HG03159 (cell line): ENCODE measurements around the gene ANKRD22.

Source experiments
- ATAC-seq: cut with Tn5 transposase; IDR thresholded peaks from one replicate; pipeline ENCODE4 v1.9.1; 2021; ENCODE audit warnings: mild to moderate bottlenecking, moderate library complexity; ENCODE audit not compliant: unreplicated experiment

Gene ANKRD22

DNA sequence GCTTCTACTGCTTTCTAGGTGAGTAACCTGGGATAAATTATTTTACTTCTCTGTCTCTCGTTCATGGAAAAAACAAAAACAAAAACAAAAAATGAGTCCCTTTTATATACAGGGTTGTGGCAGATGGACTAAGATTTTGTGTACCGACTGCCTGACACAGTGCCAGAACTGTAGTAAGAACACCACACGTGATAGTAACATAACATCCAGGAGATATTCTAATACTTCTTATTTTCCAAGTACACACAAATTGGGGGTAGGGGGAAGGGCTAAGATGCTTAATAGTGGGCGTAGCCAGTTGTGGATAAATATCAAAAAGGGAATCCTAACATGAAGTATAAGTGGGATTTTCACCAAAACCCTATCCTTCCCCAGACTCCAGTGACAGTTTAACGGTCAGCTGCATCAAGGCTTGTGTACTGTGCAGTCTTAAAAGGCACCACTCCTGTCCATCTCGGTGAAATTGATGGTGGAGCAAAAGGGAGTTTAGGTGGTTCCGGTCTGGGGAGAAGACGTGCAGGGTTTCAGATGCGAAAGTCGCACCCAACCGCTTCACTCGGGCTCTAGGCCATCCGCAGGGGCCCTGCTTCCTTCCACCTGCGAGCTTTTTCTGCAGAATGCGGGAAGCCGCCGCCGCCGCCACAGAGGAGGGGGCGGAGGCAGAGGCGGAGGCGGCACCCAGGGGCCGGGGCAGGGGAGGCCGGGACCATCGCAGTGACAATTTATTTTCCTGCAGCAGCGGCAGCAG, 28.1 kb upstream of the ANKRD22 start, which contains the start of gene STAMBPL1:
STAMBPL1 (plus strand) TSS at position 712 of the 748 bp plus-strand sequence. CDS start 21,464 bp downstream, outside the sequence.
- ATAC-seq: peak; percentile 51

GRCh38 chr10:88877298-88877697, 25.7 kb upstream of the ANKRD22 start:
- no peak for ATAC-seq

- no peak for ATAC-seq
These were observed 23.4 kb upstream of the ANKRD22 start for GRCh38 chr10:88875081-88875480.

DNA sequence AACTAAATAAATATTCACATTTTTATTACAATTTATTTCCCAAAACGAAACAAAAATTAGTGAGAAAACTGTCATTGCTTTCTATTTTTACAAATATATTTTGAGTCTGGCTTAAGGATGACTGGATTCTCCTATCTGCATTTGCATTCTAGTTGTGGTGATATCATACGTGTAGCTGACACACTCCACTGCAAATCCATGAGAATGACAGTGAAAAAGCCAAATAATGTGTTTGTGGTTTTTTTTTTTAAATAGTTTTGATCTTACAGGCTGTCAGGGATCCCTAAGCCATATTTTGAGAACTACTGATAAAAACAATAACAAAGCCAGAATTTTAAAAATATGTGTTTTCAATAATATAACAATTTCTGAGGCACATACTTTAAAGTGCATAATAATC, 22.6 kb upstream of the ANKRD22 start:
- no peak for ATAC-seq

GRCh38 chr10:88873757-88874156, 22.1 kb upstream of the ANKRD22 start:
- ATAC-seq: no peak

- no peak for ATAC-seq
These were observed 18.4 kb upstream of the ANKRD22 start for GRCh38 chr10:88870089-88870488.

- ATAC-seq: no peak
These were observed 14.8 kb upstream of the ANKRD22 start for GRCh38 chr10:88866454-88866853.

DNA sequence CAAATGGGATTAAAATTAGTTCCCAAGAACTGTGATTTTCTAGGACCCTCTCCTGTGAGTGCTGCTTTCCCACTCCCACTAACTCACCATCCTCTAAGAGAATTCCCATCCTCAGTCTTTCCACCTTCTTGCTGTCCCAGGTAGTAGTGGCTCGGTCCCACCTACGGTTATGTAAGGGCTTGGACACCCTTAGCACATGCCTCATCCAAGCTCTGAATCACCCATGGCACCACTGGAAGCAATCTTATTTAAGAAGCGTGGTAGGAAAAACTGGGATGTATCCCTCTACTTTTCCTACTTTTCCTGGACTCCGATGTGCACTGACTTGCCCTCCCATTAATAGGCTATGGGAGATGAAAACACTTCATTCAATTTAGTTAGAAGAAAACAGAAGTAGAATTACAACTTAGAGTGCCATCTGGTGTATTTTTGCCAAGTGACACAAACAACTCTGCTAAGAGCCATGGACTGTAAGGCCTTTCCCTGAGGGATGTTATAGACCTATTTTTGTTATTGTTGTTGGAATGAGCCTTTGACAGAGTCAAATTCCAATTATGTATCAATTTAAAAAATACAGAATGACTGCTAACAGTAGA, 13.7 kb upstream of the ANKRD22 start:
- no peak for ATAC-seq

GRCh38 chr10:88861036-88861435, 9.4 kb upstream of the ANKRD22 start:
- no peak for ATAC-seq

- ATAC-seq: no peak
These were observed 6.8 kb upstream of the ANKRD22 start for GRCh38 chr10:88858491-88858890.

DNA sequence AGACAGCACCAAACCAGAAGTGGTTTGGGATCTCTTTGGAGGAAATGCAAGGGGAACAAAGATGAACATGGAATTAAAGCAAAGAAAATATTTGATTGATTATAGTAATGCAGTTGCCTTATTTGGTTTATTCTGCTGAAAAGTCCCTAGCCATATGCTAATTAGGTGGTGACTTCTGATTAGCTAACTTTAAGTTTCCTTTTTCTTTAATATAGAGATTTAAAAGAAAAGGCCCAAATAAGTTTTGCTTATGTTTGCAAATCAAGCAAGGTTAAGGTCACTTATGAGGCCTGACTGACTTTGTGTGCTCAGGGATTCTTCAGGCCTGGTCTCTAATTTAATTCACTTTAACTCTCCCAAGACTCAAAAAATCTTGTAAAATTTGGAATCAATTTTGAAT, 6.2 kb upstream of the ANKRD22 start:
- no peak for ATAC-seq

GRCh38 chr10:88854684-88855083, 3.0 kb upstream of the ANKRD22 start:
- no peak for ATAC-seq

- ATAC-seq: no peak
These were observed 1.7 kb upstream of the ANKRD22 start for GRCh38 chr10:88853155-88853881.

- ATAC-seq: no peak
These were observed 683 bp upstream of the ANKRD22 start for GRCh38 chr10:88852327-88852726.

DNA sequence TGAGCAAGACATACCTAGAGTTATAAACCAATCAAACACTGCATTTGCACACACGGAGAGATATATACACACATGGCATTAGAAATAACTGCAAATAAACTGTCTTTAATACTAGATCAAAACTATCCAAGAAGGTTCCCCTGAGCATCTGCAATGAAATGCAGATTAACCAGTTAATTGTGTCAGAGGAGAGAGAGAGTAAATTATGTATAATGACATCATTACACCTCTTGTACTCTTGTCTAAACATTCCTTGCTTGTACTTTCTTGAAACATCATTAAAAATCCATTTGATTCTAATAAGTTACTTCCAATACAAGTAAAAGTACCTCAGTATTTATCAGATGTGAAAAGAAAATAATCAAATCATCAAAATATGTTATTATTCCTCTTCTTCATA, 932 bp downstream of the ANKRD22 start:
- no peak for ATAC-seq

GRCh38 chr10:88849234-88849633, 2.4 kb downstream of the ANKRD22 start:
- ATAC-seq: no peak

DNA sequence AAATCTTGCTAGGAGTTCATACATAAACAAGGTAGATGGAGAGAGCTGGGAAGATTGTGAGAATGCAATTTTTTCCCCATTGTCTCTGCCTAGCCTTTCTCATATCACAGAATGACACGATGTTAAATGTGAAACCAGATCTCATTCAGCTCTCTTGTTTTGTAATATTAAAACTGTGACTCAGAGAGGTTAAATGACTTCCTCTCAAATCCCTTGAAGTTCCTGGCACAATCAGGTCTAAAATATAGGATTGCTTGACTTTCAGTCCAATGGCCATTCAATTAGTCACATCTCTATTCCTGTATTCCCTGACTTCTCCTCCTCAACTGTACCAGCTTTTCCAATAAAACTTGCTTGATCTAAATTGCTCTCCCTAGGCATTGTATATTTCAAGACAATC, 3.1 kb downstream of the ANKRD22 start:
- no peak for ATAC-seq

DNA sequence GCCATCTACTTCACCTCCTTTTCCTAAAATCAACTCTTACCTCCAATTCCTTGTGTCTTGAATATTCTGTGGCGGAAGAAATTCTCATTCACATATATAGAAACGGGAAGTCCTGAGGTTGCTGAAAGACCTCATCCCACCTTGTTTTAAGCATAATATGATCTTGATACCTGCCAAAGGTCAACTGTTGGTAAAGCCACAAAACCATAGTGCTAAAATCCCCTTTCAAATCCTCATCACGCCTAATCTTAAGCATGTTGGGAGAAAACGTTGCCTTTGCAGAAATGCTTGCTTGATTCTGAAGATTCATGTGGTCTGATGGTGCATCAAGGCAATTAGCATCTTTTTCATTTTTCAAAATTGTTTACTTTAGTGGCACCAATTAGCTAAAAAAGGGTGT, 8.5 kb downstream of the ANKRD22 start:
- ATAC-seq: no peak

- ATAC-seq: no peak
These were observed 10.1 kb downstream of the ANKRD22 start for GRCh38 chr10:88841316-88842111.

DNA sequence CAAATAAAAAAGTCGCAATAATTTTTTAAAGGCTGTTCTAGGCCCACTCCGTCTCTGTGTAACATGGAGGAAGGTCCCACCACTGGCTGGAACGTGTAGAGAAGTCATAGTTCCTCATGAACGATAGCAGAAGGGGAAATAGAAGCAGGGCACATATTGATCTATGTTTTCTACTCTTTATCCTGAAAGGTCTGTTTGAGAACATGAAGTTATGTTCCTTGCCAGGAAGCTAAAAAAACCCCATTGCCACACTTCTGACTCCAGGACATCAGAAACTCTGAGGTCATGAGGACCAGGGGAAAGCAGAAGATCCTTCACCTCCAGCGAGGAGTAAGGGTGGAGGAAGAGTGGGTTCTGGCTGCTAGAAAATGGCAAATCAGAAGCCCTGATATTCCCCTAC, 10.8 kb downstream of the ANKRD22 start:
- ATAC-seq: no peak

- ATAC-seq: no peak
These were observed 11.5 kb downstream of the ANKRD22 start for GRCh38 chr10:88840104-88840503.
